HG02885 (cell line): ENCODE results near the gene FUCA1.
"Not testable (repeated sequence)": the region's sequence is repeated elsewhere in the genome, so short reads cannot be mapped to it uniquely, and the experiment has no call there.

Experiments
- ATAC-seq: cut with Tn5 transposase; IDR thresholded peaks from one replicate; pipeline ENCODE4 v1.9.1; 2021; ENCODE audit warnings: mild to moderate bottlenecking; ENCODE audit not compliant: unreplicated experiment, poor library complexity

The FUCA1 gene

DNA sequence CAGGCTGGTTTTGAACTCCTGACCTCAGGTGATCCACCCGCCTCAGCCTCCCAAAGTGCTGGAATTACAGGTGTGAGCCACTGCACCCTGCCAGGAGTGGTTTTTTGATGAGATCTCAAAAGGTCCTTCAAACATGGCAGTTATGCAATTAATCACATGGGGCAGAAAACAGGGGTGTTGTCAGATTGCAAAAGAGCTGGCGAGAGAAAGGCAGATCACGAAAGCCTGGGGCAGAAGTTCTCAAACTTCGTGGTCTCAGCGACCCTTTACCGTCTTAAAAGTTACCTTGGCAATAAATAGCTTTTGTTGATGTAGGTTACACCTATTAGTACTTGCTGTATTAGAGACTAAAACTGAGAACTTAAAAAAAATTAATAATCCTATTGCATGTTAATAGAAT lies 29.0 kb upstream of the FUCA1 start:
- no peak for ATAC-seq

- no peak for ATAC-seq
Measured at GRCh38 chr1:23896491-23896890, 28.4 kb upstream of the FUCA1 start.

DNA sequence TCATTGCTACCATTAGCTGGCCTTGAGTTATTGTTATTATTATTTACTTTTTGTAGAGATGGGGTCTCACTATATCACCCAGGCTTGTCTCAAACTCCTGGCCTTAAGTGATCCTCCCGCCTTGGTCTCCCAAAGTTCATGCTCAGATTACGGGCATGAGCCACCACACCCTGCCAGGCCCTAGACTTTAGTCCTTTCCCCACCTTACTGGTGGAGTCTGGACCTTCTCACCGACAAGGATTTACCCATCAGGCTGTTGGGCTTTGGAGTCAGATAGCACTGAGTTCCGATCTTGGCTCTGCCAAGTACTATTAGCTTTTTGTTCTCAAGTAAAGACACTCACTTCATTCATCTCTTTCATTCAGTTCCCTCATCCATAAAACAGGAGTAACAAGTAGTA lies 27.9 kb upstream of the FUCA1 start:
- no peak for ATAC-seq

- no peak for ATAC-seq
Measured at GRCh38 chr1:23895082-23895481, 27.0 kb upstream of the FUCA1 start.

- ATAC-seq = peak; percentile 37
Measured at GRCh38 chr1:23889074-23889473, 21.0 kb upstream of the FUCA1 start.

GRCh38 chr1:23885222-23885621 lies 17.1 kb upstream of the FUCA1 start:
- no peak for ATAC-seq

GRCh38 chr1:23882746-23883145 lies 14.7 kb upstream of the FUCA1 start:
- no peak for ATAC-seq

- ATAC-seq = no peak
Measured at GRCh38 chr1:23879809-23880208, 11.7 kb upstream of the FUCA1 start.

GRCh38 chr1:23878668-23879067 lies 10.6 kb upstream of the FUCA1 start:
- ATAC-seq = no peak

DNA sequence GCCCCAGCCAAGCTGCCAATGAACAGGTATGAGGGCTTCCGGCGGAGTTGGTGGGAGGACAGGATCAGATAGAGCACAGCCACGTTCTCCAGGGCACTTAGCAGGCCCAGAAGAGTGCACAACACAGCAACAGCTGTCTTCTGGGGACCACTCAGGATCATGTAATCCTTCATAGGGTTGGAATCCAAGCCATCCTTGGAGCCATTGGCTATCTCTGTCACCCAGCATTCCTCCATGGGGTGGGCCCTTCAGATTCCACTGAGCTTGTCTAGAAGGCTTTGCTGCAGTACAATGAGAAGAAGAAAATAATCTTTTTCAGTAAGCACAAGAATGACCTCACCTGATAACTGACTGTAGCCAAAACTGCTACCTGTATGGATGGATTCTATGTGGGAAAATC lies 7.3 kb upstream of the FUCA1 start:
- no peak for ATAC-seq

GRCh38 chr1:23872421-23872820 lies 4.3 kb upstream of the FUCA1 start:
- no peak for ATAC-seq

DNA sequence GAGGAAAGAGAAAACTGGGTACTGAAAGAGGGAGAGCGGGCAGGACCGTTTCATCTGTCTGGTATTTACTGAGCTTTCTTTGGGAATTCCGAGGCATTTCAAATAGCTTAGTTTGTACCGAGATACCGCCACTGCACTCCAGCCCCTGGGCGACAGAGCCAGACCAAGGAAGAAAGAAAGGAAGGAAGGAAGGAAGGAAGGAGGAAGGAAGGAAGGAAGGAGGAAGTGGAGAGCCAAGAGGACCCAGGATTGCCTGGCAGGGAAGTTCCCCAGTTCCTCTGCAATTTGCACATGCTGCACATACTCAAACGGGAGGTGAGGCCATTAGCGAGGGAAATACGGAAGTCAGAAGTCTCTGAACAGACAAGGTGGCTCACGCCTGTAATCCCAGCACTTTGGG lies 961 bp upstream of the FUCA1 start:
- no peak for ATAC-seq

DNA sequence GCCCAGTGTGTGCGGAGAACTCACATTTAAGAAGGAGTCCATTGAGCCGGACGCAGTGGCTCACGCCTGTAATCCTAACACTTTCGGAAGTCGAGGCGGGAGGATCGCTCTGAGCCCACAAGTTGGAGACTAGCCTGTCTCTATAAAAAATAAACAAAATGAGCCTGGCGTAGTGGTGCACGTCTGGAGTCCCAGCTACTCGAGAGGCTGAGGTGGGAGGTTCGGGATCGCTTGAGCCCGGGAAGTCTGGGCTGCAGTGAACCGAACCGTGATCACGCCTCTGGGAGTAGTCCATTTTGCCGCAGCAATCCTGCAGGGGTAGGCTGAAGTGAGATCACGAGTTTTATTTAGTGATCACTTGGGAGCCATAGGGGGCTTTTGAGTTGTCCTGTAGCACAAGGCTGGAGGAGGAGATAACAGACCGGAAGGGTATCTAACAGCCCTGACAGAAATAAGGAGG lies 497 bp upstream of the FUCA1 start:
- no peak for ATAC-seq

- peak; percentile 24 for ATAC-seq
Measured at GRCh38 chr1:23867542-23867894, 572 bp downstream of the FUCA1 start.

DNA sequence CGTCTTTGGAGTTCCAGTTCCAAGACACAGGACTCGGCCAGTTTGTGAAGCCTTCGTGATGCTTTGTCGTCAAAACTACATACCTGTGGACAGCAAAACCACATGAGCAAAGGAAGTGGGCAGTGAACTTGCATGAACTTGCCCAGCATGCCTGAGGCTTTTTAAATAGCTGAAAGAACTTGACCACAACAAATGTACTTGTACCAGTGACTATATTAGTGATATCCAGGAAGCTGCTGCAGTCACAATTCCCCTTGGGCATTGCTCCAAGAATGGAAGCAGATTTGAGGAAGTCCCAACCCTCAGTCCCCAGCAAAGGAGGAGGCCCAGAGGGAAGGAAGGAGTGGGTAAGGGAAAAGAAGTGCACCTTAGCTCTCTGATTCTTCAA lies 2.6 kb downstream of the FUCA1 start:
- ATAC-seq = no peak

- no peak for ATAC-seq
Measured at GRCh38 chr1:23864801-23865542, 3.1 kb downstream of the FUCA1 start.

GRCh38 chr1:23862640-23863039 lies 5.5 kb downstream of the FUCA1 start:
- ATAC-seq = no peak

DNA sequence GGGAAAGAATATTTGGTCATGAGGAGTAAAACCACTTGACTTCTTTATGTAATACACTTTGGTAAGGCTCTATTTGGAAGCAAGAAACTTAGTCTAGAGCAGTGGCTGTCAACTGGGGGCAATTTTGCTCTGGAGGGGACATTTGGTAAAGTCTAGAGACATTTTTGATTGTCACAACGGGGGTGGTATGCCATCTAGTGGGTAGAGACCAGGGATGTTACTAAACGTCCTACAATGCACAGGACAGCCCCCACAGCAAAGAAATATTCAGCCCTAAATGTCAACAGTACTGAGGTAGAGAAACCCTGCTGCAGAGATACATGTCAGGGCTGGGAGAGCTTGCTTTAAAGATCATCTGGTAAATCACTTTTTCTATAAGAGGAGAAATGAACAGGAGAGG lies 13.5 kb downstream of the FUCA1 start:
- no peak for ATAC-seq

DNA sequence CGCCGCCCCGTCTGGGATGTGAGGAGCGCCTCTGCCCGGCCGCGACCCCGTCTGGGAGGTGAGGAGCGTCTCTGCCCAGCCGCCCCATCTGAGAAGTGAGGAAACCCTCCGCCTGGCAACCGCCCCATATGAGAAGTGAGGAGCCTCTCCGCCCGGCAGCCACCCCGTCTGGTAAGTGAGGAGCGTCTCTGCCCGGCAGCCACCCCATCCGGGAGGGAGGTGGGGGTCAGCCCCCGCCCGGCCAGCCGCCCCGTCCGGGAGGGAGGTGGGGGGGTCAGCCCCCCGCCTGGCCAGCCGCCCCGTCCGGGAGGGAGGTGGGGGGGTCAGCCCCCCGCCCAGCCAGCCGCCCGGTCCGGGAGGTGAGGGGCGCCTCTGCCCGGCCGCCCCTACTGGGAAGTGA lies 15.0 kb downstream of the FUCA1 start:
- ATAC-seq = not testable (repeated sequence)

GRCh38 chr1:23851406-23851805 lies 16.7 kb downstream of the FUCA1 start:
- ATAC-seq = not testable (repeated sequence)

DNA sequence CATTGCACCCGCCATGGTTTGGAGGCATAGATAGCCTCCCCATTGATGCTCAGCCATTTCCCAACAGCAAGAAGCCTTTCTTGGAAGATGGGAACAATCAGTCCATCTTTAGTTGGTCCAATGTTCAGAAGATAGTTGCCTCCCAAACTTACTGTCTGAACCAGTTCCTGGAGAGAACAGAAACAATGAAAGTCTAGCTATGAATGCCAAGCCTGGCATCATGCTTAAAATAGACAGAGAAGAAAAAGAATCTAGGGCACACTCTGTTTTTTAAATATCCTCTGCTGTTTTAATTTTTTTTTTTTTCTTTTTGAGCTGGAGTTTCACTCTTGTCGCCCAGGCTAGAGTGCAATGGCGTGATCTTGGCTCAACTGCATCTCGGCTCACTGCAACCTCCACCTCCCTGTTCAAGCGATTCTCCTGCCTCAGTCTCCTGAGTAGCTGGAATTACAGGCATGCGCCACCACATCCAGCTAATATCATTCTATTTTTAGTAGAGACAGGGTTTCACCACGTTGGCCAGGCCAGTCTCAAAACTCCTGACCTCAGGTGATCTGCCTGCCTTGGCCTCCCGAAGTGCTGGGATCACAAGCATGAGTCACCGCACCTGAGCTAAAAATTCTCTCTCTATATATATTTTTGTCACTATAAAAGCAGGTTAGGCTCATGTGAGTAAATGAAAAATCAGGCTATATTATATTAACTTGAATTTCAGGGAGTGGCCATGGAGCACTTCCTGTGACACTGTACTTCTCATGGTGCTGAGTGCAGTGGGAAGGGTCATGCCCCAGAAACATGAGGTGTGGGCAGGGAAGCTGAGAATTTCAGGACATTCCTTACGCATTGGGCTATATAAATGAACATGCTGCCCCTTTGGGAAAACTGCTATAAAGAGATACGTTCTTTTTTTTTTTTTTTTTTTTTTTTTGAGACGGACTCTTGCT lies 19.1 kb downstream of the FUCA1 start:
- ATAC-seq = no peak
